Stomach (tissue), 9 donors: ENCODE results near the gene ALPG. TPM values are rescaled to one million over a fixed set of nuclear protein-coding genes. Genes with fewer than 3 reads are reported as not detected.

ENCODE experiments used
- DNase-seq, 2 donors: peaks; one replicate each; pipeline versions ENCODE4 v3.0.0 to v3.0.0-alpha.2; 2013 to 2019
- H3K27ac ChIP-seq, 5 donors: fragments of 200-600 bp in 4 of 5; sonication (generic) in 4 of 5; one replicate each; pipeline ENCODE4 v1.5.1; 2013 to 2019; ENCODE audit warnings: mild to moderate bottlenecking in 1 of 5, moderate library complexity in 1 of 5
- H3K27me3 ChIP-seq, 3 donors: fragments of 200-600 bp; sonication (generic); one replicate each; pipeline ENCODE4 v1.5.1; 2017 to 2019; ENCODE audit warnings: mixed run types in 1 of 3
- H3K36me3 ChIP-seq, 4 donors: fragments of 200-600 bp; sonication (generic); 1 replicate in 3 of 4; 2 replicates in 1 of 4; pipeline ENCODE4 v1.5.1; 2016 to 2019
- H3K4me1 ChIP-seq, 4 donors: fragments of 200-600 bp; sonication (generic); one replicate each; pipeline ENCODE4 v1.5.1; 2016 to 2019
- H3K4me3 ChIP-seq, 4 donors: fragments of 200-600 bp; sonication (generic) in 3 of 4; one replicate each; pipeline ENCODE4 v1.5.1; 2016 to 2019; ENCODE audit warnings: mild to moderate bottlenecking in 1 of 4
- H3K9me3 ChIP-seq, 4 donors: fragments of 200-600 bp; sonication (generic); one replicate each; pipeline ENCODE4 v1.5.1; 2016 to 2019
- CTCF ChIP-seq, 7 experiments: fragments of 450-650 bp in 4 of 7; fragments of 200-600 bp in 3 of 7; sonication (generic) in 3 of 7; IDR thresholded peaks; one replicate each; pipeline ENCODE4 v1.5.1; 2016 to 2019; ENCODE audit warnings: antibody characterized with exemption in 7 of 7, control low read depth in 2 of 7, mild to moderate bottlenecking in 1 of 7
- EP300 ChIP-seq: sonication (generic); formaldehyde crosslinking; IDR thresholded peaks from one replicate; pipeline ENCODE4 v1.6.1; 2017; ENCODE audit warnings: antibody characterized with exemption
- POLR2A ChIP-seq, 4 donors: fragments of 450-650 bp; IDR thresholded peaks; one replicate each; pipeline ENCODE4 v1.6.1; 2016; ENCODE audit warnings: antibody characterized with exemption in 4 of 4, control low read depth in 2 of 4, mild to moderate bottlenecking in 1 of 4, moderate library complexity in 1 of 4
- POLR2AphosphoS5 ChIP-seq, 3 donors: sonication (generic); formaldehyde crosslinking; IDR thresholded peaks; one replicate each; pipeline ENCODE4 v1.6.1; 2016; ENCODE audit warnings: antibody characterized with exemption in 3 of 3
- WGBS, 5 donors: extraction: QIAGEN DNeasy Blood & Tissue Kit in 3 of 5; methylation state at CpG; one replicate each; pipeline versions ENCODE4 v1.1.5 to v1.1.7; 2013 to 2018; 5-methylcytosine and 5-hydroxymethylcytosine counted together
- intact Hi-C: fragments of 100-400 bp; cut with DNase I; formaldehyde crosslinking; loops from one replicate; pipeline ENCODE4 v1.15.1; 2023; ENCODE audit warnings: low total_unique reads
- polyA plus RNA-seq, 3 donors: library from polyadenylated mRNA; stranded (reverse); fragments of 200-250 nt; gene quantifications; one replicate each; pipeline ENCODE4 v1.2.3, GENCODE V29; 2013
- total RNA-seq, 5 donors: library from RNA; depleted of rRNA; stranded (reverse); fragments of >200 nt; gene quantifications; one replicate each; pipeline versions ENCODE4 v1.1.0 to v1.2.3, GENCODE V29; 2014 to 2016
- donor health status: healthy with polysubstance abuse.
- donor health status: Bipolar disorder and iron deficiency.
- donor health status: healthy.

Gene ALPG
- total and polyA plus RNA-seq, 8 donors: not detected

GRCh38 chr2:232396683-232397082, 10.0 kb upstream of the ALPG start:
- Histone ChIP-seq H3K36me3 (no peaks in the 10 kb centered on the region), H3K9me3 (no peaks in the 10 kb centered on the region), H3K27ac (no peak overlapping the region), H3K27me3 (peaks cover 0 to 63% (median 0%) of the 10 kb centered on the region in 3 donors), H3K4me1 (no peaks in the 10 kb centered on the region), H3K4me3 (no peak overlapping the region)
- no peak for DNase-seq
- WGBS, 5 donors: 64 to 82% (median 80%) methylated on average over 2 of the region's 2 CpGs
- intact Hi-C loops: no loop called here
- TF ChIP-seq POLR2AphosphoS5 (IDR thresholded peaks at IDR 0.05) (no peak), EP300 (no peak), CTCF (IDR thresholded peaks at IDR 0.05) (no peak), POLR2A (IDR thresholded peaks at IDR 0.05) (no peak)

GRCh38 chr2:232398293-232399034, 8.2 kb upstream of the ALPG start:
- peak in 1 of 2 donors; percentile 51 for DNase-seq
- H3K4me3 ChIP-seq: no peak overlapping the region
- 64 to 77% (median 69%) methylated on average over 5 of the region's 5 CpGs for WGBS, 5 donors
- no peak overlapping the region for H3K27ac ChIP-seq
- no peaks in the 10 kb centered on the region for H3K9me3 ChIP-seq
- intact Hi-C loops: no loop called here
- no peaks in the 10 kb centered on the region for H3K36me3 ChIP-seq
- no peak for TF ChIP-seq POLR2AphosphoS5 (IDR thresholded peaks at IDR 0.05)
- no peak for TF ChIP-seq EP300
- TF ChIP-seq CTCF (IDR thresholded peaks at IDR 0.05): no peak
- H3K4me1 ChIP-seq: no peaks in the 10 kb centered on the region
- H3K27me3 ChIP-seq: peaks cover 0 to 48% (median 0%) of the 10 kb centered on the region in 3 donors

GRCh38 chr2:232400256-232401015, 6.2 kb upstream of the ALPG start:
- no peak for DNase-seq
- H3K4me1 ChIP-seq: no peaks in the 10 kb centered on the region
- no peaks in the 10 kb centered on the region for H3K9me3 ChIP-seq
- no peak overlapping the region for H3K4me3 ChIP-seq
- H3K27me3 ChIP-seq: peaks cover 0 to 40% (median 0%) of the 10 kb centered on the region in 3 donors
- intact Hi-C loops: no loop called here
- H3K36me3 ChIP-seq: no peaks in the 10 kb centered on the region
- no peak overlapping the region for H3K27ac ChIP-seq
- 42 to 52% (median 47%) methylated on average over 9 of the region's 9 CpGs for WGBS, 5 donors
- TF ChIP-seq EP300 (no peak), POLR2AphosphoS5 (IDR thresholded peaks at IDR 0.05) (no peak), CTCF (IDR thresholded peaks at IDR 0.05) (no peak), POLR2A (IDR thresholded peaks at IDR 0.05) (no peak)

- Histone ChIP-seq H3K36me3 (no peaks in the 10 kb centered on the region), H3K27ac (no peak overlapping the region), H3K9me3 (no peaks in the 10 kb centered on the region), H3K4me1 (no peaks in the 10 kb centered on the region), H3K27me3 (peaks cover 0 to 31% (median 0%) of the 10 kb centered on the region in 3 donors), H3K4me3 (no peak overlapping the region)
- whole genome bisulfite sequencing, 5 donors: 72 to 89% (median 77%) methylated on average over 3 of the region's 3 CpGs
- TF ChIP-seq EP300 (no peak), POLR2A (IDR thresholded peaks at IDR 0.05) (no peak), CTCF (IDR thresholded peaks at IDR 0.05) (no peak), POLR2AphosphoS5 (IDR thresholded peaks at IDR 0.05) (no peak)
- intact Hi-C loops: no loop called here
- no peak for DNase-seq
These were observed 4.1 kb upstream of the ALPG start for GRCh38 chr2:232402518-232402917.
